ENCODE data around the gene MICALL1. TPM values are rescaled to one million over a fixed set of nuclear protein-coding genes. Genes with fewer than 3 reads are reported as not detected.

MICALL1 gene
- total and polyA plus RNA-seq, 2 of the 13 experiments (the other 11 are each of a cell fraction or from before 2014, with no cell fraction given): 7.6 to 10.6 TPM

- in situ Hi-C loops (cut with HindIII; ENCODE audit: extremely low pct_ligation_motif_present, low pct_unique_long_range_greater_than_20kb): no loop called here
Observed at GRCh38 chr22:37942133-37942532, 36.0 kb downstream of the MICALL1 start.

GRCh38 chr22:37943136-37943824 lies 37.2 kb downstream of the MICALL1 start:
- intact Hi-C loops (cut with micrococcal nuclease; ENCODE audit: unreplicated experiment): no loop called here
- in situ Hi-C loops (cut with HindIII; ENCODE audit: extremely low pct_ligation_motif_present, low pct_unique_long_range_greater_than_20kb): no loop called here
- H3K79me2 ChIP-seq (ENCODE audit: insufficient read depth, low read length): no peaks in the 10 kb centered on the region
- H3K4me2 ChIP-seq (ENCODE audit: low read depth, low read length): no peak overlapping the region
- H3K36me3 ChIP-seq (replicated peaks in 1 of 2; ENCODE audit: control insufficient read depth in 1 of 2, insufficient read depth in 2 of 2, low read length in 2 of 2): peaks cover 3 to 13% of the 10 kb centered on the region in 2 experiments; a peak in 3 of 5 replicates
- H3K9me3 ChIP-seq (ENCODE audit: low read length): no peaks in the 10 kb centered on the region
- no peak for FAIRE-seq
- ChIA-PET POLR2A (interaction anchor here (0.7 kb wide), 1 partner anchor 10 kb away, joined by 3 read pairs; the partner anchor contains the start of genes C22orf23 and POLR2F), CTCF (ENCODE audit: low intra/inter-chr PET ratio, low total read pairs) (no interaction called here)
- H4K20me1 ChIP-seq (ENCODE audit: insufficient read depth, low read length): no peaks in the 10 kb centered on the region
- TF ChIP-seq NFE2 (CRISPR knock-in tag; IDR thresholded peaks at IDR 0.05) (no peak), BCL6 (CRISPR knock-in tag; IDR thresholded peaks at IDR 0.05) (no peak), ZNF740 (CRISPR knock-in tag; IDR thresholded peaks at IDR 0.05) (no peak), MYNN (CRISPR knock-in tag; IDR thresholded peaks at IDR 0.05; ENCODE audit: low read depth) (no peak), ADNP (CRISPR knock-in tag; IDR thresholded peaks at IDR 0.05) (no peak), ZNF546 (CRISPR knock-in tag; conservative IDR thresholded peaks at IDR 0.05) (no peak), CSRNP1 (CRISPR knock-in tag; IDR thresholded peaks at IDR 0.05) (no peak)
- 85% methylated on average over 12 of the region's 12 CpGs for WGBS (ENCODE audit: low lambda C conversion rate)
- H3K27ac ChIP-seq (ENCODE audit: extremely low read length, insufficient read depth, low read length): no peak overlapping the region
- BruUV-seq (replicated peaks): no TSS peak
- DNase-seq (ENCODE audit: low spot score): no peak
- ATAC-seq: no peak
- no peak overlapping the region for H2AFZ ChIP-seq (ENCODE audit: low read length)
- no peaks in the 10 kb centered on the region for H3K27me3 ChIP-seq (ENCODE audit: control insufficient read depth in 1 of 2, insufficient read depth in 2 of 2, low read length in 2 of 2)
- no peak overlapping the region for H3K4me3 ChIP-seq (replicated peaks in 1 of 3; ENCODE audit: insufficient read depth in 1 of 3, low read depth in 2 of 3, low read length in 3 of 3)
- H3K4me1 ChIP-seq (ENCODE audit: insufficient read depth, low read length): peaks cover 13% of the 10 kb centered on the region
- no peak overlapping the region for H3K9ac ChIP-seq (ENCODE audit: insufficient read depth, low read depth, low read length)

More at GRCh38 chr22:37942133-37942532, 36.0 kb downstream of the MICALL1 start:
- DNase-seq (ENCODE audit: low spot score): no peak
- H3K36me3 ChIP-seq (replicated peaks in 1 of 2; ENCODE audit: control insufficient read depth in 1 of 2, insufficient read depth in 2 of 2, low read length in 2 of 2): peaks cover 5 to 19% of the 10 kb centered on the region in 2 experiments; a peak in 3 of 5 replicates
- no peaks in the 10 kb centered on the region for H4K20me1 ChIP-seq (ENCODE audit: insufficient read depth, low read length)
- no peaks in the 10 kb centered on the region for H3K9me3 ChIP-seq (ENCODE audit: low read length)
- POLR2A ChIA-PET: no interaction called here
- ATAC-seq: no peak
- CTCF ChIA-PET (ENCODE audit: low intra/inter-chr PET ratio, low total read pairs): no interaction called here
- no peak for FAIRE-seq
- no peak overlapping the region for H3K4me3 ChIP-seq (replicated peaks in 1 of 3; ENCODE audit: insufficient read depth in 1 of 3, low read depth in 2 of 3, low read length in 3 of 3)
- H2AFZ ChIP-seq (ENCODE audit: low read length): no peak overlapping the region
- H3K9ac ChIP-seq (ENCODE audit: insufficient read depth, low read depth, low read length): no peak overlapping the region
- no peaks in the 10 kb centered on the region for H3K27me3 ChIP-seq (ENCODE audit: control insufficient read depth in 1 of 2, insufficient read depth in 2 of 2, low read length in 2 of 2)
- H3K79me2 ChIP-seq (ENCODE audit: insufficient read depth, low read length): no peaks in the 10 kb centered on the region
- intact Hi-C loops (cut with micrococcal nuclease; ENCODE audit: unreplicated experiment): no loop called here
- H3K27ac ChIP-seq (ENCODE audit: extremely low read length, insufficient read depth, low read length): no peak overlapping the region
- H3K4me1 ChIP-seq (ENCODE audit: insufficient read depth, low read length): peaks cover 5% of the 10 kb centered on the region
- no peak for TF ChIP-seq TMF1 (CRISPR knock-in tag; IDR thresholded peaks at IDR 0.05; ENCODE audit: low read depth)
- 96% methylated on average over 3 of the region's 8 CpGs for WGBS (ENCODE audit: low lambda C conversion rate)
- H3K4me2 ChIP-seq (ENCODE audit: low read depth, low read length): no peak overlapping the region
- no TSS peak for BruUV-seq (replicated peaks)
